Measurements from ENCODE around the gene SCEL. TPM values are rescaled to one million over a fixed set of nuclear protein-coding genes. Genes with fewer than 3 reads are reported as not detected.

SCEL gene
- total RNA-seq, 1 donor from 2014 or later, result 60.8 TPM

DNA sequence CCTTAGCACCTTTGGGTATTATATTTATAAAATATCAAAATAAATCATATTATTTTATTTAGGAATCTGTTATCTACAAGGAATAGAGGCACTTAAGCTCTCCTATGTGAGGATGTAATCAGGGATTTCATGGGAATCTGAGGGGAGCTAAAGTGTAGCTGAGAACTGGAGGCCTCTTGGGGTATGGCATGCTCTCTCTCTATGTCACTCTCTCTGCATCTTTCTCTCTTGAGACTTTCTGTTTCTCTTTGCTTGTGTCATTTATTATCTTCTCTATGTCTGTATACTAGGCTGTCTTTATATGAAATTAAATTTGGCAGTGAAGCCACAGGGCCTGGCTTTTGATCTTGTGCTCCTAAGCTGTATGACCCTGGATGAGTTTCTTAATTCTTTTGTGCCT is 37.7 kb upstream of the SCEL start:
- DNase-seq (ENCODE audit: low read depth), result no peak
- no peak overlapping the region for H3K4me3 ChIP-seq (ENCODE audit: low read depth, low read length)
- H3K36me3 ChIP-seq (ENCODE audit: control insufficient read depth, insufficient read depth, low read length), result no peaks in the 10 kb centered on the region
- H3K27me3 ChIP-seq (ENCODE audit: control insufficient read depth, insufficient read depth, low read length), result no peaks in the 10 kb centered on the region
- TF ChIP-seq, protein P1, sequence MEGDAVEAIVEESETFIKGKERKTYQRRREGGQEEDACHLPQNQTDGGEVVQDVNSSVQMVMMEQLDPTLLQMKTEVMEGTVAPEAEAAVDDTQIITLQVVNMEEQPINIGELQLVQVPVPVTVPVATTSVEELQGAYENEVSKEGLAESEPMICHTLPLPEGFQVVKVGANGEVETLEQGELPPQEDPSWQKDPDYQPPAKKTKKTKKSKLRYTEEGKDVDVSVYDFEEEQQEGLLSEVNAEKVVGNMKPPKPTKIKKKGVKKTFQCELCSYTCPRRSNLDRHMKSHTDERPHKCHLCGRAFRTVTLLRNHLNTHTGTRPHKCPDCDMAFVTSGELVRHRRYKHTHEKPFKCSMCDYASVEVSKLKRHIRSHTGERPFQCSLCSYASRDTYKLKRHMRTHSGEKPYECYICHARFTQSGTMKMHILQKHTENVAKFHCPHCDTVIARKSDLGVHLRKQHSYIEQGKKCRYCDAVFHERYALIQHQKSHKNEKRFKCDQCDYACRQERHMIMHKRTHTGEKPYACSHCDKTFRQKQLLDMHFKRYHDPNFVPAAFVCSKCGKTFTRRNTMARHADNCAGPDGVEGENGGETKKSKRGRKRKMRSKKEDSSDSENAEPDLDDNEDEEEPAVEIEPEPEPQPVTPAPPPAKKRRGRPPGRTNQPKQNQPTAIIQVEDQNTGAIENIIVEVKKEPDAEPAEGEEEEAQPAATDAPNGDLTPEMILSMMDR (IDR thresholded peaks at IDR 0.05; ENCODE audit: insufficient read depth, low read length, severe bottlenecking), result no peak
- no peak for FAIRE-seq

GRCh38 chr13:77502104-77502720 is 33.3 kb upstream of the SCEL start:
- no peak for FAIRE-seq
- Histone ChIP-seq H3K36me3 (ENCODE audit: control insufficient read depth, insufficient read depth, low read length) (no peaks in the 10 kb centered on the region), H3K4me3 (ENCODE audit: low read depth, low read length) (no peak overlapping the region), H3K27me3 (ENCODE audit: control insufficient read depth, insufficient read depth, low read length) (no peaks in the 10 kb centered on the region)
- TF ChIP-seq, protein P1 (IDR thresholded peaks at IDR 0.05; ENCODE audit: insufficient read depth, low read length, severe bottlenecking), result no peak
- no peak for DNase-seq (ENCODE audit: low read depth)

DNA sequence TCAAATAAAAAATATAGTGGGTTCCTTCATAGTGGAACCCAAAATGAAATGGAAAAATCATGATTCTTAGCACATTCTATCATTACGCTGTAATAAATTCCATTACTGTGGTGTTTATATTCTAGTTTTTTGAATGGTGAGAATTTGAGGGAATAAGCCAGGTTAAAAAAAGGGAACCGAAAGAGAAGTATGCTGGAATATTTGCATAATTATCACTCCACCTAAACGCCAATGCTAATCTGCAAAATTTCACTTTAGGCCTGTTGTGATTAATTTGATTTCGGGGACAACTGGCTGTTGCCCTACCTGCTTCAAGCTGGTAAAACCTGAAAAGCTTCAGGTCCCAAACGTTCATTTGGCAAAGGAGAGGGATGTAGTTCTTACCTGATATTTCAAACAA is 32.1 kb upstream of the SCEL start:
- no peak overlapping the region for H3K4me3 ChIP-seq (ENCODE audit: low read depth, low read length)
- DNase-seq (ENCODE audit: low read depth), result no peak
- no peaks in the 10 kb centered on the region for H3K27me3 ChIP-seq (ENCODE audit: control insufficient read depth, insufficient read depth, low read length)
- H3K36me3 ChIP-seq (ENCODE audit: control insufficient read depth, insufficient read depth, low read length), result no peaks in the 10 kb centered on the region
- TF ChIP-seq, protein P1 (IDR thresholded peaks at IDR 0.05; ENCODE audit: insufficient read depth, low read length, severe bottlenecking), result no peak
- no peak for FAIRE-seq

GRCh38 chr13:77506874-77507273 is 28.6 kb upstream of the SCEL start:
- Histone ChIP-seq H3K27me3 (ENCODE audit: control insufficient read depth, insufficient read depth, low read length) (no peaks in the 10 kb centered on the region), H3K36me3 (ENCODE audit: control insufficient read depth, insufficient read depth, low read length) (no peaks in the 10 kb centered on the region), H3K4me3 (ENCODE audit: low read depth, low read length) (no peak overlapping the region)
- TF ChIP-seq, protein P1 (IDR thresholded peaks at IDR 0.05; ENCODE audit: insufficient read depth, low read length, severe bottlenecking), result no peak
- no peak for DNase-seq (ENCODE audit: low read depth)
- no peak for FAIRE-seq

GRCh38 chr13:77507931-77508776 is 27.4 kb upstream of the SCEL start:
- no peaks in the 10 kb centered on the region for H3K27me3 ChIP-seq (ENCODE audit: control insufficient read depth, insufficient read depth, low read length)
- DNase-seq (ENCODE audit: low read depth) (peak; percentile 84), FAIRE-seq (no peak)
- TF ChIP-seq, protein P1 (IDR thresholded peaks at IDR 0.05; ENCODE audit: insufficient read depth, low read length, severe bottlenecking), result no peak
- no peaks in the 10 kb centered on the region for H3K36me3 ChIP-seq (ENCODE audit: control insufficient read depth, insufficient read depth, low read length)
- no peak overlapping the region for H3K4me3 ChIP-seq (ENCODE audit: low read depth, low read length)
